ENCODE results near the gene FAM228A.

FAM228A gene

GRCh38 chr2:24174851-24175277 is at the start of gene FAM228A:
FAM228A (plus strand) TSS chr2:24175053; CDS start chr2:24175481, 428 bp downstream.
- no peak for DNase-seq (ENCODE audit: low read depth)

GRCh38 chr2:24125956-24126355 is 48.9 kb upstream of the FAM228A start:
- DNase-seq (ENCODE audit: low read depth): no peak

- DNase-seq (ENCODE audit: low read depth): no peak
Observed at GRCh38 chr2:24132543-24132942, 42.3 kb upstream of the FAM228A start.

- DNase-seq (ENCODE audit: low read depth): peak; percentile 18
Observed at GRCh38 chr2:24140305-24140704, 34.5 kb upstream of the FAM228A start.

GRCh38 chr2:24147364-24147763 is 27.5 kb upstream of the FAM228A start:
- DNase-seq (ENCODE audit: low read depth): no peak

GRCh38 chr2:24152413-24153197 is 22.2 kb upstream of the FAM228A start:
- DNase-seq (ENCODE audit: low read depth): no peak

GRCh38 chr2:24153478-24153877 is 21.4 kb upstream of the FAM228A start:
- no peak for DNase-seq (ENCODE audit: low read depth)

GRCh38 chr2:24158131-24158530 is 16.7 kb upstream of the FAM228A start:
- DNase-seq (ENCODE audit: low read depth): no peak

- no peak for DNase-seq (ENCODE audit: low read depth)
Observed at GRCh38 chr2:24159708-24160107, 15.1 kb upstream of the FAM228A start.

- no peak for DNase-seq (ENCODE audit: low read depth)
Observed at GRCh38 chr2:24160761-24161160, 14.1 kb upstream of the FAM228A start.

- no peak for DNase-seq (ENCODE audit: low read depth)
Observed at GRCh38 chr2:24162494-24162893, 12.4 kb upstream of the FAM228A start.

- no peak for DNase-seq (ENCODE audit: low read depth)
Observed at GRCh38 chr2:24163186-24163585, 11.7 kb upstream of the FAM228A start.

- no peak for DNase-seq (ENCODE audit: low read depth)
Observed at GRCh38 chr2:24163601-24164000, 11.3 kb upstream of the FAM228A start.

- no peak for DNase-seq (ENCODE audit: low read depth)
Observed at GRCh38 chr2:24164416-24164973, 10.4 kb upstream of the FAM228A start.

- DNase-seq (ENCODE audit: low read depth): no peak
Observed at GRCh38 chr2:24169023-24169422, 5.8 kb upstream of the FAM228A start.

GRCh38 chr2:24175631-24176187 is 856 bp downstream of the FAM228A start:
- peak; percentile 40 for DNase-seq (ENCODE audit: low read depth)

- no peak for DNase-seq (ENCODE audit: low read depth)
Observed at GRCh38 chr2:24176326-24176725, 1.5 kb downstream of the FAM228A start.

GRCh38 chr2:24179683-24180082 is 4.8 kb downstream of the FAM228A start:
- DNase-seq (ENCODE audit: low read depth): no peak

- DNase-seq (ENCODE audit: low read depth): no peak
Observed at GRCh38 chr2:24181849-24182248, 7.0 kb downstream of the FAM228A start.

GRCh38 chr2:24182507-24182906 is 7.7 kb downstream of the FAM228A start:
- DNase-seq (ENCODE audit: low read depth): no peak

- no peak for DNase-seq (ENCODE audit: low read depth)
Observed at GRCh38 chr2:24183366-24184069, 8.7 kb downstream of the FAM228A start.

GRCh38 chr2:24189551-24189950 is 14.7 kb downstream of the FAM228A start:
- no peak for DNase-seq (ENCODE audit: low read depth)

GRCh38 chr2:24190503-24190902 is 15.7 kb downstream of the FAM228A start:
- DNase-seq (ENCODE audit: low read depth): no peak
